Natural killer cell (primary cell): ENCODE results near the gene ACSM2B. TPM values are rescaled to one million over a fixed set of nuclear protein-coding genes. Genes with fewer than 3 reads are reported as not detected.
"Not testable (repeated sequence)": the region's sequence is repeated elsewhere in the genome, so short reads cannot be mapped to it uniquely, and the experiment has no call there.

Experiments used
- ATAC-seq, 3 donors: fragments of 150-1000 bp in 2 of 3; fragments of 200-7000 bp in 1 of 3; cut with Tn5 transposase; 1 replicate in 1 of 3; 2 replicates in 2 of 3; pipeline ENCODE4 v1.10.0; 2021; ENCODE audit warnings: mild to moderate bottlenecking in 2 of 3, moderate library complexity in 2 of 3
- DNase-seq, 2 donors: peaks; one replicate each; pipeline versions ENCODE4 v3.0.0 to v3.0.0-alpha.2; 2013 to 2021; ENCODE audit warnings: mixed read lengths in 1 of 2
- H3K27ac ChIP-seq: one replicate; pipeline ENCODE4 v1.5.1; 2013; ENCODE audit warnings: mild to moderate bottlenecking, low read length
- H3K27me3 ChIP-seq: one replicate; pipeline ENCODE4 v1.6.1; 2013; ENCODE audit warnings: low read length; ENCODE audit not compliant: control insufficient read depth, insufficient read depth
- H3K36me3 ChIP-seq: one replicate; pipeline ENCODE4 v1.6.1; 2013; ENCODE audit warnings: low read length; ENCODE audit not compliant: control insufficient read depth, insufficient read depth
- H3K4me1 ChIP-seq: one replicate; pipeline ENCODE4 v1.6.1; 2013; ENCODE audit warnings: low read length; ENCODE audit not compliant: control insufficient read depth, insufficient read depth
- H3K4me3 ChIP-seq: one replicate; pipeline ENCODE4 v1.5.1; 2013; ENCODE audit warnings: low read length
- H3K9me3 ChIP-seq: one replicate; pipeline ENCODE4 v1.6.1; 2013; ENCODE audit warnings: low read length; ENCODE audit not compliant: control insufficient read depth, insufficient read depth
- H3K27ac Mint-ChIP-seq, 2 donors: one replicate each; pipeline ENCODE4 v1.8.0; 2022; ENCODE audit warnings: mild to moderate bottlenecking in 2 of 2, mixed read lengths in 2 of 2, moderate library complexity in 1 of 2
- H3K27me3 Mint-ChIP-seq, 2 donors: one replicate each; pipeline ENCODE4 v1.8.0; 2022; ENCODE audit warnings: low read depth in 2 of 2, mixed read lengths in 2 of 2
- H3K36me3 Mint-ChIP-seq: one replicate; pipeline ENCODE4 v1.8.0; 2022; ENCODE audit warnings: mixed read lengths
- H3K4me1 Mint-ChIP-seq, 2 donors: one replicate each; pipeline ENCODE4 v1.8.0; 2022; ENCODE audit warnings: mixed read lengths in 2 of 2
- H3K4me3 Mint-ChIP-seq: one replicate; pipeline ENCODE4 v1.8.0; 2022; ENCODE audit warnings: mild to moderate bottlenecking, moderate library complexity, mixed read lengths
- H3K9me3 Mint-ChIP-seq, 2 donors: one replicate each; pipeline ENCODE4 v1.8.0; 2022; ENCODE audit warnings: mixed read lengths in 2 of 2
- WGBS: methylation state at CpG from one replicate; pipeline ENCODE4 v1.1.7; 2013; ENCODE audit warnings: missing lambda C conversion rate; ENCODE audit not compliant: insufficient coverage; 5-methylcytosine and 5-hydroxymethylcytosine counted together
- intact Hi-C: fragments of 100-400 bp; cut with micrococcal nuclease; formaldehyde crosslinking; loops from one replicate; pipeline ENCODE4 v1.14.2; 2022
- total RNA-seq, 4 donors: library from RNA; stranded (reverse); fragments of 120-200 nt in 1 of 4; gene quantifications; one replicate each; pipeline versions ENCODE4 v1.2.3 to v1.2.4, GENCODE V29; 2013 to 2022
- TF ChIP-seq, protein P1 (sequence below): fragments of 200-600 bp; IDR thresholded peaks from one replicate; pipeline ENCODE4 v1.8.0; 2022; ENCODE audit warnings: antibody characterized with exemption

Gene ACSM2B
- total RNA-seq, 3 donors from 2014 or later (not counting 1 experiment from before 2014, with no cell fraction given), result not detected

DNA sequence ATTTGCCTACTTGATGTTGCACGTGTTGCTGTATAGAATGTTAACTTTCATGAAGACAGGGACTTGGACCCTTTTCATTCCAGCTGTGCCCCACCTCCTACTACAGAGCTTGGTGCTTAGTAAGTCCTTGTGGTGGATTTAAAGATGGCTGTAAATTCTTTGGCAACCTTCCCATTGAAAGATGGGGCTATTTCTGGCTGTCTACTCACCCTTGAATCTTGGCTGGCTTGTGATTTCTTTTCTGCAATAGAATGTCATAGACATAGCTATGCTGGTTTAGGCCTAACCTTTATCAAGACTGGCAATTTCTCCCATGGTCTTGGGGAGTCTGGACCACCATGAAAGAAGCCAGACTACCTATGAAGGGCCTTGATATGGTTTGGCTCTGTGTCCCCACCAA lies 65.8 kb downstream of the ACSM2B start:
- intact Hi-C loops, result no loop called here
- no peaks in the 10 kb centered on the region for H3K36me3 ChIP-seq
- peaks cover 3 to 4% of the 10 kb centered on the region in 2 donors for H3K9me3 Mint-ChIP-seq
- H3K9me3 ChIP-seq, result peaks cover 8% of the 10 kb centered on the region
- H3K27ac ChIP-seq, result no peak overlapping the region
- no peak overlapping the region for H3K4me3 ChIP-seq
- no peak overlapping the region for H3K27ac Mint-ChIP-seq
- 80% methylated on average over 1 of the region's 1 CpG for WGBS
- DNase-seq (no peak), ATAC-seq (no peak)
- no peaks in the 10 kb centered on the region for H3K36me3 Mint-ChIP-seq
- no peak overlapping the region for H3K4me3 Mint-ChIP-seq
- H3K27me3 Mint-ChIP-seq, result peaks cover 0 to 20% of the 10 kb centered on the region in 2 donors
- H3K27me3 ChIP-seq, result no peaks in the 10 kb centered on the region
- H3K4me1 Mint-ChIP-seq, result no peaks in the 10 kb centered on the region
- TF ChIP-seq, protein P1, sequence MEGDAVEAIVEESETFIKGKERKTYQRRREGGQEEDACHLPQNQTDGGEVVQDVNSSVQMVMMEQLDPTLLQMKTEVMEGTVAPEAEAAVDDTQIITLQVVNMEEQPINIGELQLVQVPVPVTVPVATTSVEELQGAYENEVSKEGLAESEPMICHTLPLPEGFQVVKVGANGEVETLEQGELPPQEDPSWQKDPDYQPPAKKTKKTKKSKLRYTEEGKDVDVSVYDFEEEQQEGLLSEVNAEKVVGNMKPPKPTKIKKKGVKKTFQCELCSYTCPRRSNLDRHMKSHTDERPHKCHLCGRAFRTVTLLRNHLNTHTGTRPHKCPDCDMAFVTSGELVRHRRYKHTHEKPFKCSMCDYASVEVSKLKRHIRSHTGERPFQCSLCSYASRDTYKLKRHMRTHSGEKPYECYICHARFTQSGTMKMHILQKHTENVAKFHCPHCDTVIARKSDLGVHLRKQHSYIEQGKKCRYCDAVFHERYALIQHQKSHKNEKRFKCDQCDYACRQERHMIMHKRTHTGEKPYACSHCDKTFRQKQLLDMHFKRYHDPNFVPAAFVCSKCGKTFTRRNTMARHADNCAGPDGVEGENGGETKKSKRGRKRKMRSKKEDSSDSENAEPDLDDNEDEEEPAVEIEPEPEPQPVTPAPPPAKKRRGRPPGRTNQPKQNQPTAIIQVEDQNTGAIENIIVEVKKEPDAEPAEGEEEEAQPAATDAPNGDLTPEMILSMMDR, result no peak
- no peaks in the 10 kb centered on the region for H3K4me1 ChIP-seq

DNA sequence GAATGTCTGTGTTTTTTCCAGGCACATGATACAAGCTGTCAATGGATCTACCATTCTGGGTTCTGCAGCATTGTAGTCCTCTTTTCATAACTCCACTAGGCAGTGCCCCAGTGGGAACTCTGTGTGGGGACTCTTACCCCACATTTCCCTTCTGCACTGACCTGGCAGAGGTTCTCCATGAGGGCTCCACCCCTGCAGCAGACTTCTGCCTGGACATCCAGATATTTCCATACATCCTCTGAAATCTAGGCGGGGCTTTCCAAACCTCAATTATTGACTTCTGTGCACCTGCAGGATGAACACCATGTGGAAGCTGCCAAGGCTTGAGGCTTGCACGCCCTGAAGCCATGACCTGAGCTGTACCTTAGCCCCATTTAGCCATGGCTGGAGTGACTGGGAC lies 68.9 kb downstream of the ACSM2B start:
- H3K27me3 ChIP-seq, result no peaks in the 10 kb centered on the region
- H3K36me3 Mint-ChIP-seq, result no peaks in the 10 kb centered on the region
- TF ChIP-seq, protein P1, result no peak
- peaks cover 0 to 3% of the 10 kb centered on the region in 2 donors for H3K9me3 Mint-ChIP-seq
- no peaks in the 10 kb centered on the region for H3K36me3 ChIP-seq
- DNase-seq (no peak), ATAC-seq (no peak)
- no peak overlapping the region for H3K27ac ChIP-seq
- H3K4me1 Mint-ChIP-seq, result no peaks in the 10 kb centered on the region
- WGBS, result 75% methylated on average over 2 of the region's 2 CpGs
- intact Hi-C loops, result no loop called here
- H3K9me3 ChIP-seq, result peaks cover 8% of the 10 kb centered on the region
- no peak overlapping the region for H3K4me3 ChIP-seq
- no peaks in the 10 kb centered on the region for H3K4me1 ChIP-seq
- H3K4me3 Mint-ChIP-seq, result no peak overlapping the region
- H3K27me3 Mint-ChIP-seq, result no peaks in the 10 kb centered on the region
- H3K27ac Mint-ChIP-seq, result no peak overlapping the region

DNA sequence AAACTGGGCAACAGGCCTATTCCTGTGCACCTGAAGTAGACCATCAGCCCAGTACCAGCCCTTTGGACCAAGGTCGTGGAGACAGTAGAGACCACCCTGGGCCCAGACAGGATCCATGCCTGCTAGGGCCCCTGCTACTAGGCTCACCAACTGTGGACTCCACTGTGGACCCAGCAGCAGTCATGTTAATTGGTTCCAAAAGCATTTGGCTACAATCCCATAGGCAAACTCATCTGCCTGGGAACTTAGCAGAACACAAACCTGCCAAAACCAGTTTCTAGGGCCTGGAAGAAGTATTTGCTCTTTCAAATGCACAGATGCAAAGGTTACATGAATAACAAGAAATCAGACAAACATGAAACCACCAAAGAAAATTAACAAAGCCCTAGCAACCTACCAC lies 71.7 kb downstream of the ACSM2B start:
- H3K36me3 Mint-ChIP-seq, result no peaks in the 10 kb centered on the region
- no peak overlapping the region for H3K27ac ChIP-seq
- peaks cover 8% of the 10 kb centered on the region for H3K9me3 ChIP-seq
- TF ChIP-seq, protein P1, result no peak
- no peaks in the 10 kb centered on the region for H3K27me3 Mint-ChIP-seq
- ATAC-seq, result no peak
- WGBS, result 61% methylated on average over 1 of the region's 1 CpG
- H3K27me3 ChIP-seq, result no peaks in the 10 kb centered on the region
- H3K4me3 Mint-ChIP-seq, result no peak overlapping the region
- H3K4me1 ChIP-seq, result no peaks in the 10 kb centered on the region
- H3K4me1 Mint-ChIP-seq, result no peaks in the 10 kb centered on the region
- intact Hi-C loops, result no loop called here
- H3K27ac Mint-ChIP-seq, result no peak overlapping the region
- no peak for DNase-seq
- H3K9me3 Mint-ChIP-seq, result peaks cover 0 to 3% of the 10 kb centered on the region in 2 donors
- H3K4me3 ChIP-seq, result no peak overlapping the region
- no peaks in the 10 kb centered on the region for H3K36me3 ChIP-seq

DNA sequence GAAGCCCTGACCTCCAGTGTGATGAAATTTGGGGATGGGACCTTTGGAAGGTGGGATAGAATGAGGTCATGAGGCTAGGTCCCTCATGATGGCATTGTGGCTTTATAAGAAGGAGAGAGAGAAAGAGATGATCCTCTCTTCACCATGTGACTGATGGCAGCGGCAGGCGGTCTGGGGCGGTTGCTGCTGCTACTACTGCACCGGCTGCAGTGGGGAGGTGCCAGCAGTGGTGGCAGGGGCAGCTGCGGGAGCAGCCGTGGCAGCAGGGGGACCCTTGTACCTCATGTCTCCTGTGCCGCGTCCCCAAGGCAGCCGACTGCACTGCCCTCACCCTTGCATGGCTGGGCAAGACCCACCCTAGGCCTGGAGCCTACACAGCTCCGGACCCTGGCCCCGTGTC lies 84.7 kb downstream of the ACSM2B start:
- H3K4me1 Mint-ChIP-seq, result not testable (repeated sequence)

DNA sequence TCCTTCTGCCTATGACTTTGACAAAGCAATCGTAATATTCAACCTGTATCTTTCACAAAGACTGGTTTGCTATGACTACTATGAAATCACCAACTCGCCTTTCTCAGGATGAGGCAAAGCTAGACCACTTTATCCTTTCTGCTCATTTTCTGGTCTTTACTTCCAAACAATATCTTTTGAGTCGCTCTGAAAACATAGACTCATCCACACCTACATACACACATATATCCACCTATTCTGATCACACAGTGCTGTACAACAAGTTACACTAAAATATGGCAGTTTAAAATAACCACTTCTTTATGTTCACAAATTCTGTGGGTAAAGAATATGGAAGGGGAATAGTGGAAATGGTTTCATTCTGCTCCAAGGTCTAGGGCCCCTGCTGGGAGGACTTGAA lies 85.2 kb downstream of the ACSM2B start:
- H3K4me3 Mint-ChIP-seq, H3K27me3 Mint-ChIP-seq, H3K27me3 ChIP-seq, H3K4me3 ChIP-seq, H3K27ac ChIP-seq, H3K36me3 ChIP-seq, H3K9me3 Mint-ChIP-seq, H3K36me3 Mint-ChIP-seq, intact Hi-C loops, ATAC-seq, H3K4me1 Mint-ChIP-seq, H3K4me1 ChIP-seq, H3K9me3 ChIP-seq, DNase-seq, H3K27ac Mint-ChIP-seq: not testable (repeated sequence)
- WGBS, result no CpG with 5 or more reads among the region's 3 CpGs

More for the DNA sequence above, 84.7 kb downstream of the ACSM2B start:
- H3K27me3 ChIP-seq, H3K27ac Mint-ChIP-seq, H3K36me3 ChIP-seq, DNase-seq, H3K4me3 Mint-ChIP-seq, intact Hi-C loops, H3K9me3 Mint-ChIP-seq, H3K9me3 ChIP-seq, H3K27me3 Mint-ChIP-seq, H3K27ac ChIP-seq, H3K4me3 ChIP-seq, H3K36me3 Mint-ChIP-seq, ATAC-seq, H3K4me1 ChIP-seq: not testable (repeated sequence)
- WGBS, result no CpG with 5 or more reads among the region's 11 CpGs
